Panc1 (cell line): ENCODE measurements around the gene UBE2J1.

Source experiments
- POLR2AphosphoS5 ChIP-seq: IDR thresholded peaks from 2 replicates; pipeline ENCODE4 v1.6.1; 2012; ENCODE audit warnings: mild to moderate bottlenecking, low read depth, low read length, moderate library complexity
- SIN3A ChIP-seq: IDR thresholded peaks from 2 replicates; pipeline ENCODE4 v1.6.1; 2012; ENCODE audit warnings: low read depth, mild to moderate bottlenecking, low read length, moderate library complexity, borderline replicate concordance; ENCODE audit not compliant: insufficient read depth
- TCF7L2 ChIP-seq: IDR thresholded peaks from 2 replicates; pipeline ENCODE4 v1.6.1; 2011; ENCODE audit warnings: mild to moderate bottlenecking, low read depth, low read length, inconsistent platforms
- TF ChIP-seq, protein P1 (sequence below): fragments of 450-650 bp; IDR thresholded peaks from 2 replicates; pipeline ENCODE4 v1.5.1; 2017; ENCODE audit warnings: mild to moderate bottlenecking
- TF ChIP-seq, protein P2 (sequence below), 2 experiments: IDR thresholded peaks; 2 replicates each; pipeline ENCODE4 v1.6.1; 2011 to 2012; ENCODE audit warnings: low read depth in 2 of 2, control low read depth in 1 of 2, low read length in 1 of 2, mild to moderate bottlenecking in 1 of 2, moderate library complexity in 1 of 2; ENCODE audit not compliant: insufficient read depth in 1 of 2

DNA sequence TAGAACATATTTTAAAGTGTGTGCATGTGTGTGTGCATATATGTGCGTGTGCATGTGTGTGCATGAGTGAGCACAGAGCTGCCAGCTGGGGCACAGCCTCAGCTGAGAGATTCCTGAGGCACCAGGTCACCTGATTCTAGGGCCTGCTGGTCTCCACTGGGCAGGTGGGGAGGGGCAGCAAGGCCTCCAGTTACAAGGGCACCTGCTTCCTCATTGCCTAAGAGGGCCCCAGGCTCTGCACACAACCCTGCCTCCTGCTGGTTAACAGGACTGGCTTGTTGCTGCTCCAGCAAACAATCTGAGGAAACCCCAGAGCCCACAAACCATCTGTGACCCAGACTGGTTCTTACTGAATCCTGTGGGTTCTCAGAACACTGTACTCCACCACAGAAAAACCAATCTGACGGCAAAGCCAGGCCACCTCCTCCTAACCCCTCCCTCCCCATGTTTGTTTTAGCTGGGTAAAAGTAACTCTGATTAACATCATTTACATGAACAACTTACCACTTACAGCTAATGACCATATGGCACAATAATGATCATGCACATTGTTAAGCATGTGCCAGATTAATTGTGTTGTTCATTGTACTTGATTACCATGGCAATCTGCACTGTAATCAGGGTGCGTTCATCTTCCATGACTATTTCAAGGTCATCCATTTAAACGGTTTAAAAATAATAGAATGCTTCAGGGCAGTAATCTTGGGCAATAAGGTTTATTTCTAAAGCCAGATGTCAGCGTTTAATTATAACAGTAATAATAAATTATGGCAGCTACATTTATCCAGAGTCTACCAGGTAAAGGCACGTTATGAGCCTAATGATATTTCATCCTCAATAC is 23.1 kb upstream of the UBE2J1 start:
- TF ChIP-seq, protein P1, sequence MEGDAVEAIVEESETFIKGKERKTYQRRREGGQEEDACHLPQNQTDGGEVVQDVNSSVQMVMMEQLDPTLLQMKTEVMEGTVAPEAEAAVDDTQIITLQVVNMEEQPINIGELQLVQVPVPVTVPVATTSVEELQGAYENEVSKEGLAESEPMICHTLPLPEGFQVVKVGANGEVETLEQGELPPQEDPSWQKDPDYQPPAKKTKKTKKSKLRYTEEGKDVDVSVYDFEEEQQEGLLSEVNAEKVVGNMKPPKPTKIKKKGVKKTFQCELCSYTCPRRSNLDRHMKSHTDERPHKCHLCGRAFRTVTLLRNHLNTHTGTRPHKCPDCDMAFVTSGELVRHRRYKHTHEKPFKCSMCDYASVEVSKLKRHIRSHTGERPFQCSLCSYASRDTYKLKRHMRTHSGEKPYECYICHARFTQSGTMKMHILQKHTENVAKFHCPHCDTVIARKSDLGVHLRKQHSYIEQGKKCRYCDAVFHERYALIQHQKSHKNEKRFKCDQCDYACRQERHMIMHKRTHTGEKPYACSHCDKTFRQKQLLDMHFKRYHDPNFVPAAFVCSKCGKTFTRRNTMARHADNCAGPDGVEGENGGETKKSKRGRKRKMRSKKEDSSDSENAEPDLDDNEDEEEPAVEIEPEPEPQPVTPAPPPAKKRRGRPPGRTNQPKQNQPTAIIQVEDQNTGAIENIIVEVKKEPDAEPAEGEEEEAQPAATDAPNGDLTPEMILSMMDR: peak; percentile 31
- TF ChIP-seq SIN3A: no peak
- TF ChIP-seq POLR2AphosphoS5: no peak
- TF ChIP-seq TCF7L2: no peak
- TF ChIP-seq, protein P2, sequence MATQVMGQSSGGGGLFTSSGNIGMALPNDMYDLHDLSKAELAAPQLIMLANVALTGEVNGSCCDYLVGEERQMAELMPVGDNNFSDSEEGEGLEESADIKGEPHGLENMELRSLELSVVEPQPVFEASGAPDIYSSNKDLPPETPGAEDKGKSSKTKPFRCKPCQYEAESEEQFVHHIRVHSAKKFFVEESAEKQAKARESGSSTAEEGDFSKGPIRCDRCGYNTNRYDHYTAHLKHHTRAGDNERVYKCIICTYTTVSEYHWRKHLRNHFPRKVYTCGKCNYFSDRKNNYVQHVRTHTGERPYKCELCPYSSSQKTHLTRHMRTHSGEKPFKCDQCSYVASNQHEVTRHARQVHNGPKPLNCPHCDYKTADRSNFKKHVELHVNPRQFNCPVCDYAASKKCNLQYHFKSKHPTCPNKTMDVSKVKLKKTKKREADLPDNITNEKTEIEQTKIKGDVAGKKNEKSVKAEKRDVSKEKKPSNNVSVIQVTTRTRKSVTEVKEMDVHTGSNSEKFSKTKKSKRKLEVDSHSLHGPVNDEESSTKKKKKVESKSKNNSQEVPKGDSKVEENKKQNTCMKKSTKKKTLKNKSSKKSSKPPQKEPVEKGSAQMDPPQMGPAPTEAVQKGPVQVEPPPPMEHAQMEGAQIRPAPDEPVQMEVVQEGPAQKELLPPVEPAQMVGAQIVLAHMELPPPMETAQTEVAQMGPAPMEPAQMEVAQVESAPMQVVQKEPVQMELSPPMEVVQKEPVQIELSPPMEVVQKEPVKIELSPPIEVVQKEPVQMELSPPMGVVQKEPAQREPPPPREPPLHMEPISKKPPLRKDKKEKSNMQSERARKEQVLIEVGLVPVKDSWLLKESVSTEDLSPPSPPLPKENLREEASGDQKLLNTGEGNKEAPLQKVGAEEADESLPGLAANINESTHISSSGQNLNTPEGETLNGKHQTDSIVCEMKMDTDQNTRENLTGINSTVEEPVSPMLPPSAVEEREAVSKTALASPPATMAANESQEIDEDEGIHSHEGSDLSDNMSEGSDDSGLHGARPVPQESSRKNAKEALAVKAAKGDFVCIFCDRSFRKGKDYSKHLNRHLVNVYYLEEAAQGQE (IDR thresholded peaks at IDR 0.05; ENCODE audit: insufficient read depth in 1 of 2, low read depth in 2 of 2, low read length in 1 of 2): no peak
